Activated CD4-positive, alpha-beta T cell treated with anti-CD3 and anti-CD28 coated beads, Interleukin-2, amount 50 U/mL, for 1 hour (primary cell): ENCODE results near the gene AGMO.

Source experiments
- DNase-seq: peaks from one replicate; pipeline ENCODE4 v3.0.0-alpha.2; 2020

The AGMO gene

GRCh38 chr7:15204421-15204820, 357.4 kb downstream of the AGMO start:
- no peak for DNase-seq

- DNase-seq = no peak
These were observed 362.3 kb downstream of the AGMO start for GRCh38 chr7:15199482-15199881.

- DNase-seq = no peak
These were observed 364.5 kb downstream of the AGMO start for GRCh38 chr7:15197042-15197977.

GRCh38 chr7:15178065-15178464, 383.8 kb downstream of the AGMO start:
- DNase-seq = no peak

- DNase-seq = no peak
These were observed 385.7 kb downstream of the AGMO start for GRCh38 chr7:15176089-15176488.

- DNase-seq = no peak
These were observed 386.7 kb downstream of the AGMO start for GRCh38 chr7:15175152-15175551.

- no peak for DNase-seq
These were observed 387.3 kb downstream of the AGMO start for GRCh38 chr7:15174485-15174884.

GRCh38 chr7:15168489-15168888, 393.3 kb downstream of the AGMO start:
- DNase-seq = no peak

- DNase-seq = no peak
These were observed 393.9 kb downstream of the AGMO start for GRCh38 chr7:15167912-15168311.

- DNase-seq = no peak
These were observed 395.2 kb downstream of the AGMO start for GRCh38 chr7:15166620-15167019.

GRCh38 chr7:15159261-15159660, 402.6 kb downstream of the AGMO start:
- DNase-seq = no peak

GRCh38 chr7:15158141-15158810, 403.5 kb downstream of the AGMO start:
- DNase-seq = no peak
